HG03575 (cell line): Measurements from ENCODE around the gene SCCPDH.

Experiments
- ATAC-seq: cut with Tn5 transposase; IDR thresholded peaks from one replicate; pipeline ENCODE4 v1.9.1; 2021; ENCODE audit not compliant: unreplicated experiment, insufficient number of reproducible peaks, low FRiP score; ENCODE audit errors: extremely low read depth

The SCCPDH gene

GRCh38 chr1:246815693-246816270 lies 91.6 kb downstream of the SCCPDH start:
- peak; percentile 84 for ATAC-seq
